ENCODE results near the gene NR4A3.

NR4A3 gene

GRCh38 chr9:99807276-99807852 is 14.3 kb upstream of the NR4A3 start:
- Mint-ChIP-seq H3K4me3 (no peak overlapping the region), H3K27ac (peak overlapping the region; percentile 21), H3K9me3 (no peaks in the 10 kb centered on the region), H3K27me3 (no peaks in the 10 kb centered on the region), H3K36me3 (ENCODE audit: low read depth) (no peaks in the 10 kb centered on the region), H3K4me1 (ENCODE audit: low read depth) (peaks cover 60% of the 10 kb centered on the region)

DNA sequence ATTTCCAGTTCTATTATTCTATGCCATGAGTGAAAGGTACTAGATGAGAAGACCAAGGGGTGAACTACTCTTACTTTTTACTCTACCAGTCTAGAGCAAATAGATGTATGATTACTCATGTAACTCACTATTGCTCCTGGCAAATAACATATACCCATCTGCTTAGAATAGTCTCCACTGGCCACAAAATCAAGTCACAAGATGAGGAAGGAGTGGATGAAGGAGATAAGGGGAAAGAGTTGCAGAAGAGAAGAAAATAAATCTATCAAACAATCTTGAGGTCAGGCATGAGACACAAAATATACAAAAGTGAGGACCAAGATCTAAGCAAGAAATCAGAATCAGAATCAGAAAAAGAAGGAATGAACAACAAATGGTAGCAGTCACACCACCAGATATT is 13.7 kb upstream of the NR4A3 start:
- no peak overlapping the region for H3K27ac Mint-ChIP-seq
- H3K27me3 Mint-ChIP-seq, result no peaks in the 10 kb centered on the region
- peaks cover 61% of the 10 kb centered on the region for H3K4me1 Mint-ChIP-seq (ENCODE audit: low read depth)
- no peaks in the 10 kb centered on the region for H3K9me3 Mint-ChIP-seq
- H3K4me3 Mint-ChIP-seq, result no peak overlapping the region
- H3K36me3 Mint-ChIP-seq (ENCODE audit: low read depth), result no peaks in the 10 kb centered on the region

- peak overlapping the region; percentile 29 for H3K27ac Mint-ChIP-seq
- no peak overlapping the region for H3K4me3 Mint-ChIP-seq
Measured at GRCh38 chr9:99808454-99808853, 13.2 kb upstream of the NR4A3 start.

GRCh38 chr9:99809586-99810319 is 11.9 kb upstream of the NR4A3 start:
- Mint-ChIP-seq H3K4me1 (ENCODE audit: low read depth) (peaks cover 68% of the 10 kb centered on the region), H3K9me3 (no peaks in the 10 kb centered on the region), H3K27me3 (no peaks in the 10 kb centered on the region), H3K4me3 (no peak overlapping the region), H3K36me3 (ENCODE audit: low read depth) (no peaks in the 10 kb centered on the region), H3K27ac (no peak overlapping the region)

More at GRCh38 chr9:99808454-99808853, 13.2 kb upstream of the NR4A3 start:
- Mint-ChIP-seq H3K36me3 (ENCODE audit: low read depth) (no peaks in the 10 kb centered on the region), H3K27me3 (no peaks in the 10 kb centered on the region), H3K9me3 (no peaks in the 10 kb centered on the region), H3K4me1 (ENCODE audit: low read depth) (peaks cover 63% of the 10 kb centered on the region)

- H3K36me3 Mint-ChIP-seq (ENCODE audit: low read depth), result no peaks in the 10 kb centered on the region
- H3K4me1 Mint-ChIP-seq (ENCODE audit: low read depth), result peaks cover 82% of the 10 kb centered on the region
- no peaks in the 10 kb centered on the region for H3K9me3 Mint-ChIP-seq
- H3K27me3 Mint-ChIP-seq, result no peaks in the 10 kb centered on the region
- H3K27ac Mint-ChIP-seq, result peak overlapping the region; percentile 67
- no peak overlapping the region for H3K4me3 Mint-ChIP-seq
Measured at GRCh38 chr9:99811172-99811571, 10.5 kb upstream of the NR4A3 start.

- Mint-ChIP-seq H3K4me3 (peak overlapping the region; percentile 38), H3K36me3 (ENCODE audit: low read depth) (no peaks in the 10 kb centered on the region), H3K4me1 (ENCODE audit: low read depth) (peaks cover 88% of the 10 kb centered on the region), H3K27me3 (no peaks in the 10 kb centered on the region), H3K9me3 (no peaks in the 10 kb centered on the region), H3K27ac (peak overlapping the region; percentile 67)
Measured at GRCh38 chr9:99811598-99812383, 9.9 kb upstream of the NR4A3 start.

- H3K27me3 Mint-ChIP-seq, result no peaks in the 10 kb centered on the region
- H3K4me3 Mint-ChIP-seq, result no peak overlapping the region
- H3K4me1 Mint-ChIP-seq (ENCODE audit: low read depth), result peaks cover 89% of the 10 kb centered on the region
- no peaks in the 10 kb centered on the region for H3K9me3 Mint-ChIP-seq
- H3K27ac Mint-ChIP-seq, result peak overlapping the region; percentile 56
- H3K36me3 Mint-ChIP-seq (ENCODE audit: low read depth), result no peaks in the 10 kb centered on the region
Measured at GRCh38 chr9:99813739-99814138, 7.9 kb upstream of the NR4A3 start.

- H3K4me3 Mint-ChIP-seq, result no peak overlapping the region
- H3K9me3 Mint-ChIP-seq, result no peaks in the 10 kb centered on the region
- no peaks in the 10 kb centered on the region for H3K27me3 Mint-ChIP-seq
- H3K36me3 Mint-ChIP-seq (ENCODE audit: low read depth), result no peaks in the 10 kb centered on the region
- peaks cover 88% of the 10 kb centered on the region for H3K4me1 Mint-ChIP-seq (ENCODE audit: low read depth)
- no peak overlapping the region for H3K27ac Mint-ChIP-seq
Measured at GRCh38 chr9:99814359-99814758, 7.3 kb upstream of the NR4A3 start.

- Mint-ChIP-seq H3K9me3 (no peaks in the 10 kb centered on the region), H3K4me1 (ENCODE audit: low read depth) (peaks cover 75% of the 10 kb centered on the region), H3K27ac (peak overlapping the region; percentile 69), H3K36me3 (ENCODE audit: low read depth) (no peaks in the 10 kb centered on the region), H3K27me3 (no peaks in the 10 kb centered on the region), H3K4me3 (no peak overlapping the region)
Measured at GRCh38 chr9:99816392-99816791, 5.3 kb upstream of the NR4A3 start.

DNA sequence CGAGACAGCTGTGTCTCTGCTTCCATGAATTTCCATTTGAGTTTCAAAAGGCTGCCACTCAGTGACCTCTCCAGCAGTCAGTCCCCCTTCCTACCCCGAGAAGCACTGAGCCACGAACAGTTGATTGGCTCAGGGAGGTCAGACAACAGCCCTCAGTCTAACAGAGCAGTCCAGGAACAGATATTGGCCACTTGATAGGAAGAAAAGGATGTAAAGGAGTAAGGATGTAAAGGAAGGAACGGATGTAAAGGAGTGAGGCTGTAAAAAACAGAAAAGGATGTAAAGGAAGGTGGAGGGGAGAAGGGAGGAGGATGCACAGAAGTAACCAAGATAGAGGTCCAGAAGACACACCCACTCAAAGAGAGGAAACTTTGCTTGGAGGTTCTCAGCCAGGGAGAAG is 3.2 kb upstream of the NR4A3 start:
- Mint-ChIP-seq H3K36me3 (ENCODE audit: low read depth) (peaks cover 15% of the 10 kb centered on the region), H3K27ac (peak overlapping the region; percentile 91), H3K4me1 (ENCODE audit: low read depth) (peaks cover 69% of the 10 kb centered on the region), H3K27me3 (peaks cover 3% of the 10 kb centered on the region), H3K4me3 (peak overlapping the region; percentile 80), H3K9me3 (no peaks in the 10 kb centered on the region)

GRCh38 chr9:99819123-99819855 is 2.4 kb upstream of the NR4A3 start:
- H3K27me3 Mint-ChIP-seq, result peaks cover 3% of the 10 kb centered on the region
- peaks cover 21% of the 10 kb centered on the region for H3K36me3 Mint-ChIP-seq (ENCODE audit: low read depth)
- H3K4me3 Mint-ChIP-seq, result peak overlapping the region; percentile 80
- peaks cover 65% of the 10 kb centered on the region for H3K4me1 Mint-ChIP-seq (ENCODE audit: low read depth)
- no peaks in the 10 kb centered on the region for H3K9me3 Mint-ChIP-seq
- peak overlapping the region; percentile 91 for H3K27ac Mint-ChIP-seq

GRCh38 chr9:99819856-99820684 is 1.6 kb upstream of the NR4A3 start:
- Mint-ChIP-seq H3K27ac (peak overlapping the region; percentile 99), H3K9me3 (no peaks in the 10 kb centered on the region), H3K27me3 (peaks cover 3% of the 10 kb centered on the region), H3K36me3 (ENCODE audit: low read depth) (peaks cover 28% of the 10 kb centered on the region), H3K4me1 (ENCODE audit: low read depth) (peaks cover 67% of the 10 kb centered on the region), H3K4me3 (peak overlapping the region; percentile 100)

GRCh38 chr9:99820685-99821395 is 845 bp upstream of the NR4A3 start:
- peaks cover 67% of the 10 kb centered on the region for H3K4me1 Mint-ChIP-seq (ENCODE audit: low read depth)
- H3K27me3 Mint-ChIP-seq, result peaks cover 3% of the 10 kb centered on the region
- H3K4me3 Mint-ChIP-seq, result peak overlapping the region; percentile 100
- no peaks in the 10 kb centered on the region for H3K9me3 Mint-ChIP-seq
- peaks cover 34% of the 10 kb centered on the region for H3K36me3 Mint-ChIP-seq (ENCODE audit: low read depth)
- peak overlapping the region; percentile 99 for H3K27ac Mint-ChIP-seq
